NT2/D1 (cell line): ENCODE measurements around the gene MEA1.

ENCODE experiments used
- SUZ12 ChIP-seq: IDR thresholded peaks from 2 replicates; pipeline ENCODE4 v1.6.1; 2011; ENCODE audit not compliant: insufficient read length, insufficient read depth; ENCODE audit errors: extremely low read depth
- YY1 ChIP-seq: IDR thresholded peaks from 2 replicates; pipeline ENCODE4 v1.6.1; 2011; ENCODE audit not compliant: insufficient read length, insufficient read depth
- ZNF274 ChIP-seq: IDR thresholded peaks from 2 replicates; pipeline ENCODE4 v1.6.1; 2011; ENCODE audit warnings: mild to moderate bottlenecking, low read depth, low read length

DNA sequence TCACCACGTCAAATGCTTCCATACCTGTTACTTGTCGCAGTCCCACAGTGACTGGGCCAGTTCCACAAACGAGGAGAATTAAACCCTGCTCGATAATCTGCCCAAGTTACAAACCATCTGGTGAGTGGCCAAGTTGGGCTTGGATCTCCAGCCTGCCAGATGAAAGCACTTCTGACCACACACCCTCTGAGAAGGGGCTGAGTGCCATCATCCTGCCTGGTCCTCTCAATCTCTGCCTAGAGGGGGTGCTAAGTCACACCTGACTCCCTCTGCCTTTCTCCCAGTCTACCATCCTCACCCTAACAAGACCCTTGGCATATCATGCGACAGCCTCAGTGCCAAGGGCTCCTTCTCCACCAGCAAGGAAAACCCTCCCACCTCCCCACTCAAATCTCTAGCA lies 23.5 kb upstream of the MEA1 start:
- TF ChIP-seq YY1 (no peak), ZNF274 (no peak), SUZ12 (no peak)
